K562 (cell line): ENCODE measurements around the gene NUCB2. TPM values are rescaled to one million over a fixed set of nuclear protein-coding genes. Genes with fewer than 3 reads are reported as not detected.

Experiments
- ARHGAP35 ChIP-seq: fragments of 450-650 bp; IDR thresholded peaks from 2 replicates; pipeline ENCODE4 v1.6.1; 2018; ENCODE audit not compliant: partially characterized antibody
- CHD2 ChIP-seq: IDR thresholded peaks from 2 replicates; pipeline ENCODE4 v1.6.1; 2011; ENCODE audit warnings: low read depth, low read length
- ETV1 ChIP-seq: fragments of 450-650 bp; conservative IDR thresholded peaks from 2 replicates; pipeline ENCODE4 v1.6.1; 2016; ENCODE audit warnings: missing genetic modification characterization, control low read depth, low read depth, missing compliant biosample characterization
- JUN ChIP-seq, 2 experiments: sonication (generic) in 1 of 2; formaldehyde crosslinking in 1 of 2; IDR thresholded peaks; 2 replicates each; pipeline versions ENCODE4 v1.6.1 to v1.8.0; 2012 to 2022; ENCODE audit warnings: borderline replicate concordance in 2 of 2, mild to moderate bottlenecking in 2 of 2, improper control_type of control experiment in 1 of 2, low read depth in 1 of 2, low read length in 1 of 2, missing genetic modification reagents in 1 of 2
- MAFK ChIP-seq: IDR thresholded peaks from 2 replicates; pipeline ENCODE4 v1.6.1; 2011; ENCODE audit warnings: low read length, improper control_type of control experiment
- NEUROD1 ChIP-seq: fragments of 150-350 bp; IDR thresholded peaks from 2 replicates; pipeline ENCODE4 v1.6.1; 2014; ENCODE audit warnings: borderline replicate concordance, low read length, low read depth; ENCODE audit not compliant: partially characterized antibody
- NFE2L1 ChIP-seq: fragments of 450-650 bp; IDR thresholded peaks from 2 replicates; pipeline ENCODE4 v1.6.1; 2016; ENCODE audit warnings: missing genetic modification characterization, low read depth, mild to moderate bottlenecking, missing compliant biosample characterization, moderate library complexity, borderline replicate concordance
- NR3C1 ChIP-seq: sonication (generic); formaldehyde crosslinking; IDR thresholded peaks from 2 replicates; pipeline ENCODE4 v1.8.1; 2022; ENCODE audit warnings: missing genetic modification reagents
- SETDB1 ChIP-seq: IDR thresholded peaks from one replicate; pipeline ENCODE4 v1.6.1; 2012; ENCODE audit warnings: low read length, control low read depth, inconsistent platforms
- SIX5 ChIP-seq, 2 experiments: IDR thresholded peaks; 2 replicates each; pipeline ENCODE4 v1.6.1; 2011; ENCODE audit warnings: low read length in 2 of 2, borderline replicate concordance in 1 of 2, low read depth in 1 of 2, mild to moderate bottlenecking in 1 of 2, moderate library complexity in 1 of 2; ENCODE audit not compliant: insufficient read depth in 1 of 2
- SLC30A9 ChIP-seq: fragments of 250-450 bp; sonication (Bioruptor Pico); IDR thresholded peaks from 2 replicates; pipeline ENCODE4 v1.8.0; 2022; ENCODE audit warnings: mild to moderate bottlenecking, moderate library complexity
- SMARCC2 ChIP-seq: fragments of 450-650 bp; IDR thresholded peaks from 2 replicates; pipeline ENCODE4 v1.6.1; 2017; ENCODE audit warnings: antibody characterized with exemption, moderate library complexity, mild to moderate bottlenecking, low read depth
- ZC3H4 ChIP-seq: sonication (generic); formaldehyde crosslinking; IDR thresholded peaks from 2 replicates; pipeline ENCODE4 v1.9.0; 2021; ENCODE audit warnings: missing genetic modification reagents, borderline replicate concordance
- ZNF174 ChIP-seq: fragments of 250-450 bp; sonication (Bioruptor Pico); IDR thresholded peaks from 2 replicates; pipeline ENCODE4 v1.4.0; 2020; ENCODE audit warnings: mild to moderate bottlenecking
- ZNF436 ChIP-seq: fragments of 250-450, 450-650 bp; sonication (Bioruptor Pico); formaldehyde crosslinking; IDR thresholded peaks from 2 replicates; pipeline ENCODE4 v1.7.0; 2020; ENCODE audit warnings: mild to moderate bottlenecking
- ZNF445 ChIP-seq: fragments of 250-450 bp; sonication (Bioruptor Pico); IDR thresholded peaks from 2 replicates; pipeline ENCODE4 v1.4.0; 2020; ENCODE audit warnings: low read depth, mild to moderate bottlenecking, moderate library complexity
- polyA plus RNA-seq, 8 experiments: library from polyadenylated mRNA; depleted of rRNA in 4 of 8; stranded (reverse) in 5 of 8; unstranded in 3 of 8; fragments of >200 nt; fragmentation: Nextera tagmentation in 2 of 8; fragmentation: Illumina TruSeq in 1 of 8; extraction: Ambion mirVana in 2 of 8; extraction: Trizol in 1 of 8; gene quantifications; 2 replicates each; pipeline versions ENCODE4 v1.2.1 to v1.2.3, GENCODE V29; 2011 to 2014; ENCODE audit warnings: inconsistent platforms in 1 of 8, missing spikeins in 1 of 8
- total RNA-seq, 7 experiments: library from RNA; depleted of rRNA in 6 of 7; stranded (reverse); fragments of >200 nt in 6 of 7; fragmentation: Illumina TruSeq in 2 of 7; extraction: Trizol in 2 of 7; gene quantifications; 2 replicates each; pipeline versions ENCODE4 v1.2.1 to v1.2.3, GENCODE V29; 2011 to 2021; ENCODE audit warnings: low replicate concordance in 1 of 7
- TF ChIP-seq, protein P1 (sequence below): sonication (generic); formaldehyde crosslinking; IDR thresholded peaks from 2 replicates; pipeline ENCODE4 v1.8.0; 2023; ENCODE audit warnings: mild to moderate bottlenecking, missing genetic modification reagents
- TF ChIP-seq, protein P2 (sequence below): fragments of 250-450 bp; sonication (Bioruptor Pico); IDR thresholded peaks from 2 replicates; pipeline ENCODE4 v1.5.0; 2021; ENCODE audit warnings: mild to moderate bottlenecking, moderate library complexity
- TF ChIP-seq, protein P3 (sequence below): sonication (generic); formaldehyde crosslinking; IDR thresholded peaks from 2 replicates; pipeline ENCODE4 v1.9.0; 2022; ENCODE audit warnings: mild to moderate bottlenecking, missing genetic modification reagents

The NUCB2 gene
- total and polyA plus RNA-seq, 9 of the 15 experiments (the other 6 are each of a cell fraction or from before 2014, with no cell fraction given): 54.0 to 108 (median 84.6) TPM

DNA sequence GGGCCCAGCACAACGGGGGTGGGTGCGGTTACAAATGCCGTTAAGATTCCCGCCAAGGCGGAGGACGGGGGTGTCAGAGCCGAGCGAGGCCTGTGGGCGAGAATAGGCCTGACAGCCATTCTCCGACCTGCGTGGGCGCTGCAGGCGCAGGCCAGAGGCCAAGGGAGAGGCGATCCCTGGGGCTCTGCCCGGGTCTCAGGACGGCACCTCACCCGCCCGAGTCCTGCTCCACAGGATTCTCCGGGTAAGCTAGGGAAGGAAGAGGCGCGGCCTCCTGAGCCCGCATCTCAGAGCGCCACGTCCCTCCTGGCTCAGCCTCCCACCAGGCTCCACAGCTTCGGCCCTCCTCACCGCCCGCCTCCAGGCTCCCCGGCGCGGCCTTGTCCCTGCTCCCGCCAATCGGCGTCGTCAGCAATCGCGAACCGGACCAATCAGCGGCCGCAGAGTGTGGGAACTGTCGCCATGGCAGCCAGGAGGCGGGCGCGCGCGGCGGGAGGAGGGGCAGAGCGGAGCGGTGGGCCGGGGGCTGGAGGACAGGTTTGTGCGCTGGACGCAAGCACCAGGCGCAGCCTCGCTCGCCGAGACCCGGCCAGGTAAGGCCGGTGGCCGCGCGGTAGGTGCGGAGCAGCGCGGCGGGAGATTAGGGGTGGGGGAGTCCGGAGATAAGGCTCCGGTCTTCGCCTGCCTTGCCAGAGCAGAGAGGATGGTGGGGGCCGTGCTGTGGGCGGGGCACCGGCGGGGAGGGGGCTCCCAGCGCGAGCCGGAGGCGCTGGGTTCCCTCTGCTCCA lies at the start of gene NUCB2 (continued):
- TF ChIP-seq ETV1 (tag) (no peak), NEUROD1 (peak; percentile 97), SETDB1 (no peak), SMARCC2 (0 out of 2 replicates have a peak, but pooled peaks have one; percentile 15), SIX5 (IDR thresholded peaks at IDR 0.05; ENCODE audit: borderline replicate concordance in 1 of 2, insufficient read depth in 1 of 2, low read depth in 1 of 2, low read length in 2 of 2) (no peak), MAFK (no peak), NR3C1 (CRISPR knock-in tag) (no peak), SLC30A9 (no peak), ZC3H4 (no peak), CHD2 (peak; percentile 88), NFE2L1 (tag) (no peak), ZNF174 (CRISPR knock-in tag) (no peak), JUN (IDR thresholded peaks at IDR 0.05; ENCODE audit: borderline replicate concordance, low read depth, low read length) (no peak), JUN (CRISPR knock-in tag; IDR thresholded peaks at IDR 0.05; ENCODE audit: borderline replicate concordance) (no peak), ARHGAP35 (no peak), ZNF436 (CRISPR knock-in tag) (no peak), ZNF445 (CRISPR knock-in tag) (no peak)
- TF ChIP-seq, protein P1, sequence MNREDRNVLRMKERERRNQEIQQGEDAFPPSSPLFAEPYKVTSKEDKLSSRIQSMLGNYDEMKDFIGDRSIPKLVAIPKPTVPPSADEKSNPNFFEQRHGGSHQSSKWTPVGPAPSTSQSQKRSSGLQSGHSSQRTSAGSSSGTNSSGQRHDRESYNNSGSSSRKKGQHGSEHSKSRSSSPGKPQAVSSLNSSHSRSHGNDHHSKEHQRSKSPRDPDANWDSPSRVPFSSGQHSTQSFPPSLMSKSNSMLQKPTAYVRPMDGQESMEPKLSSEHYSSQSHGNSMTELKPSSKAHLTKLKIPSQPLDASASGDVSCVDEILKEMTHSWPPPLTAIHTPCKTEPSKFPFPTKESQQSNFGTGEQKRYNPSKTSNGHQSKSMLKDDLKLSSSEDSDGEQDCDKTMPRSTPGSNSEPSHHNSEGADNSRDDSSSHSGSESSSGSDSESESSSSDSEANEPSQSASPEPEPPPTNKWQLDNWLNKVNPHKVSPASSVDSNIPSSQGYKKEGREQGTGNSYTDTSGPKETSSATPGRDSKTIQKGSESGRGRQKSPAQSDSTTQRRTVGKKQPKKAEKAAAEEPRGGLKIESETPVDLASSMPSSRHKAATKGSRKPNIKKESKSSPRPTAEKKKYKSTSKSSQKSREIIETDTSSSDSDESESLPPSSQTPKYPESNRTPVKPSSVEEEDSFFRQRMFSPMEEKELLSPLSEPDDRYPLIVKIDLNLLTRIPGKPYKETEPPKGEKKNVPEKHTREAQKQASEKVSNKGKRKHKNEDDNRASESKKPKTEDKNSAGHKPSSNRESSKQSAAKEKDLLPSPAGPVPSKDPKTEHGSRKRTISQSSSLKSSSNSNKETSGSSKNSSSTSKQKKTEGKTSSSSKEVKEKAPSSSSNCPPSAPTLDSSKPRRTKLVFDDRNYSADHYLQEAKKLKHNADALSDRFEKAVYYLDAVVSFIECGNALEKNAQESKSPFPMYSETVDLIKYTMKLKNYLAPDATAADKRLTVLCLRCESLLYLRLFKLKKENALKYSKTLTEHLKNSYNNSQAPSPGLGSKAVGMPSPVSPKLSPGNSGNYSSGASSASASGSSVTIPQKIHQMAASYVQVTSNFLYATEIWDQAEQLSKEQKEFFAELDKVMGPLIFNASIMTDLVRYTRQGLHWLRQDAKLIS (CRISPR knock-in tag): peak; percentile 76; the same call in 1 of the 2 replicates
- TF ChIP-seq, protein P2, sequence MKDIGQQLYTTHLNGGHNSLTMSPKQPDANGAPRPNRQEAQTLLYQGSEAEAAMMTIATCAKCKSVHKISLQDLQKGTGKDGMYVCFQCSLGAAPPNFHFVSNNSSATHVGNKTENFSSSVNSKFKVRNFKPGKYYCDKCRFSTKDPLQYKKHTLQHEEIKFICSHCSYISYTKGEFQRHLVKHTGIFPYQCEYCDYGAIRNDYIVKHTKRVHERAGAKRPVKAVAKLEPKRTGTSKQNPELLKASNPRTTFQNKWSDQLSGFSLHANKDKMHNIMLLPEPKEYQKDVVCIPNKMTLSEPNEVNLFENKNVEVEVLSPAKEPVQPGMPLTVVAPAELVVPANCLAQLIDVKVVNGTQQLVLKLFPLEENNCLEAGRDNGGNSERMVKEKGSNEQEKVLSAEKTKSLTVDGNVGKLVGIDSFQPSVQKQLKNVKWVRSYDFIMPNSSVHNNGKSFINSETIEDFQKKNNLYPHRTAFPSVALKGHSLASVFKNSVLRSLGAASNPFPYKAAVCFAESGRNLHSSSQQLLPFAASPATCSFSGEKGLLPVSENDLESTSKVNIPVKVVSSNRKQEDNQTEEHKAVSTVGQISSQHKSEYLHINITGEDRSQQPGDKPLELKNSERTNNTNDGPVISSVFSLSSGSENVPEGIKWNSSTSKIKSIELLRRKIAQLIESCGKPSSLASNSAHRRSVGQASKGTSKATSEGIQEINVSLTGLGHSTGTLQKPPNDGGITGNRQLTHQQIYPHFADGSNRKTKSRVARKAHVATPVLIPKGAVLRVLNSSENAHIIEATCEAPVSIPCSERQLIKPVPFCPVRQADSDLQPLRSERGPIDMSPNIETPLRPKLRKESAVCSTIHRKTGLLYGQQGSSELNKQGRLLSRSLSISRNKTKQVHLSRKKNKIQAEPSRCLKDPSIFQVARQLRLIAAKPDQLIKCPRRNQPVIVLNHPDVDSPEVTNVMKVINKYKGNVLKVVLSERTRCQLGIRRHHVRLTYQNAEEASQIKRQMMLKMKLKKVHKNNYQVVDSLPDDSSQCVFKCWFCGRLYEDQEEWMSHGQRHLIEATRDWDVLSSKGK (CRISPR knock-in tag): no peak
- TF ChIP-seq, protein P3, sequence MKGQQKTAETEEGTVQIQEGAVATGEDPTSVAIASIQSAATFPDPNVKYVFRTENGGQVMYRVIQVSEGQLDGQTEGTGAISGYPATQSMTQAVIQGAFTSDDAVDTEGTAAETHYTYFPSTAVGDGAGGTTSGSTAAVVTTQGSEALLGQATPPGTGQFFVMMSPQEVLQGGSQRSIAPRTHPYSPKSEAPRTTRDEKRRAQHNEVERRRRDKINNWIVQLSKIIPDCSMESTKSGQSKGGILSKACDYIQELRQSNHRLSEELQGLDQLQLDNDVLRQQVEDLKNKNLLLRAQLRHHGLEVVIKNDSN (CRISPR knock-in tag): peak; percentile 36; the same call in 1 of the 2 replicates
